ENCODE measurements around the gene ADCY3. TPM values are rescaled to one million over a fixed set of nuclear protein-coding genes. Genes with fewer than 3 reads are reported as not detected.
A peak's percentile ranks its signal among the peaks of the same experiment; 100 is the strongest.

Gene ADCY3
- total and polyA plus RNA-seq, 2 of the 4 experiments (the other 2 are of a cell fraction) = 17.4 to 46.1 TPM

- POLR2A ChIA-PET (ENCODE audit: unreplicated experiment) = no interaction called here
- peaks cover 47% of the 10 kb centered on the region for H3K36me3 ChIP-seq (ENCODE audit: control insufficient read depth, insufficient read depth, low read length)
Measured at GRCh38 chr2:24821433-24821891, 98.6 kb downstream of the ADCY3 start.

More at GRCh38 chr2:24821433-24821891, 98.6 kb downstream of the ADCY3 start:
- H3K27ac ChIP-seq (ENCODE audit: insufficient read depth, low read length) = no peak overlapping the region
- H4K91ac ChIP-seq (ENCODE audit: insufficient read depth, low read depth, low read length) = no peak overlapping the region
- no peaks in the 10 kb centered on the region for H4K20me1 ChIP-seq (ENCODE audit: insufficient read depth, low read length)
- no peak overlapping the region for H3K4me2 ChIP-seq (ENCODE audit: low read depth, low read length)
- in situ Hi-C loops (cut with MboI; ENCODE audit: low sequenced_read_pairs) = no loop called here
- no peaks in the 10 kb centered on the region for H3K9me3 ChIP-seq (ENCODE audit: control insufficient read depth, insufficient read depth, low read length)
- H2BK5ac ChIP-seq (ENCODE audit: low read depth, low read length, poor library complexity, severe bottlenecking) = no peak overlapping the region
- H3K4me3 ChIP-seq (ENCODE audit: insufficient read depth, low read depth, low read length) = no peak overlapping the region
- H3K9ac ChIP-seq (ENCODE audit: low read depth, low read length) = no peak overlapping the region
- 100% methylated on average over 1 of the region's 15 CpGs; no CpG with 5 or more reads in 1 of the 2 experiments for WGBS, 2 experiments (ENCODE audit: extremely low coverage in 2 of 2, insufficient read length in 1 of 2)
- no peak overlapping the region for H2AFZ ChIP-seq (replicated peaks; ENCODE audit: low read length, poor library complexity)
- BruUV-seq (replicated peaks) = no TSS peak
- no peak overlapping the region for H2BK20ac ChIP-seq (ENCODE audit: low read depth, low read length)
- DNase-seq (no peak), ATAC-seq (ENCODE audit: low read depth) (no peak)
- H3K4me1 ChIP-seq (ENCODE audit: control insufficient read depth, insufficient read depth, low read length) = peaks cover 10% of the 10 kb centered on the region
- no peak overlapping the region for H2AK5ac ChIP-seq (ENCODE audit: low read depth, low read length)
- no peak overlapping the region for H3K56ac ChIP-seq (ENCODE audit: extremely low read depth, insufficient read depth, low read length)
- H2BK15ac ChIP-seq (ENCODE audit: low read depth, low read length) = no peak overlapping the region
- H3K9me1 ChIP-seq (ENCODE audit: insufficient read depth, low read length) = peaks cover 10% of the 10 kb centered on the region
- intact Hi-C loops (cut with micrococcal nuclease) = no loop called here
- CTCF ChIA-PET = no interaction called here
- H2AK9ac ChIP-seq (replicated peaks; ENCODE audit: low read depth, low read length, poor library complexity) = peak overlapping the region; percentile 61
- no peak overlapping the region for H3K23ac ChIP-seq (ENCODE audit: low read depth, low read length)
- no peak overlapping the region for H4K8ac ChIP-seq (ENCODE audit: low read depth in 2 of 2, low read length in 2 of 2)
- no peak overlapping the region for H3K14ac ChIP-seq (replicated peaks; ENCODE audit: low read depth, low read length)
- no peak overlapping the region for H4K5ac ChIP-seq (ENCODE audit: low read depth, low read length)
- no peak for TF ChIP-seq FOS (IDR thresholded peaks at IDR 0.05; ENCODE audit: low read depth, low read length)
- TF ChIP-seq RCOR1 (IDR thresholded peaks at IDR 0.05; ENCODE audit: insufficient replicate concordance, low read length) = no peak
- no peak for TF ChIP-seq MAFK (IDR thresholded peaks at IDR 0.05; ENCODE audit: low read depth, low read length)
- TF ChIP-seq MXI1 (IDR thresholded peaks at IDR 0.05; ENCODE audit: borderline replicate concordance, low read depth, low read length) = no peak
- no peak for TF ChIP-seq RAD21 (IDR thresholded peaks at IDR 0.05; ENCODE audit: low read length)
- no peak for TF ChIP-seq MAZ (IDR thresholded peaks at IDR 0.05; ENCODE audit: borderline replicate concordance, low read depth, low read length)
- no peak for TF ChIP-seq ELK1 (IDR thresholded peaks at IDR 0.05; ENCODE audit: borderline replicate concordance, low read depth, low read length)
- TF ChIP-seq CHD1 (IDR thresholded peaks at IDR 0.05; ENCODE audit: low read depth, low read length) = no peak
- TF ChIP-seq NFE2L2 (IDR thresholded peaks at IDR 0.05; ENCODE audit: low read depth, low read length) = no peak
- no peak for TF ChIP-seq BHLHE40 (IDR thresholded peaks at IDR 0.05; ENCODE audit: low read depth, low read length)
- no peaks in the 10 kb centered on the region for H3K27me3 ChIP-seq (ENCODE audit: control insufficient read depth, insufficient read depth, low read length)
- no peak overlapping the region for H2BK120ac ChIP-seq (ENCODE audit: low read depth, low read length)
- H3K18ac ChIP-seq (ENCODE audit: low read depth, low read length) = no peak overlapping the region
- H3K79me1 ChIP-seq (ENCODE audit: low read depth in 1 of 2, low read length in 2 of 2) = peaks cover 13 to 45% of the 10 kb centered on the region in 2 experiments
- H3K4ac ChIP-seq (ENCODE audit: low read depth, low read length) = no peak overlapping the region; the same call in 1 of the 2 replicates
- dilution Hi-C loops (cut with HindIII; ENCODE audit: low sequenced_read_pairs, unreplicated experiment) = no loop called here

All from IMR-90 (cell line).